ENCODE results near the gene CEP20. TPM values are rescaled to one million over a fixed set of nuclear protein-coding genes. Genes with fewer than 3 reads are reported as not detected.

The CEP20 gene
- total and polyA plus RNA-seq, 2 donors (not counting 1 experiment from before 2014, with no cell fraction given), result 14.2 to 30.2 TPM

GRCh38 chr16:15934991-15935390 lies 46.6 kb upstream of the CEP20 start:
- Histone ChIP-seq H3K27ac (ENCODE audit: low read length in 2 of 2) (no peak overlapping the region), H3K79me2 (ENCODE audit: control insufficient read depth, insufficient read depth, low read length) (no peaks in the 10 kb centered on the region), H3K4me1 (ENCODE audit: control insufficient read depth in 2 of 2, insufficient read depth in 2 of 2, low read length in 2 of 2) (no peaks in the 10 kb centered on the region), H3K4me3 (ENCODE audit: control extremely low read depth in 1 of 5, extremely low read depth in 1 of 5, insufficient read depth in 1 of 5, low read depth in 2 of 5, low read length in 4 of 5) (no peak overlapping the region), H3K36me3 (replicated peaks in 1 of 2; ENCODE audit: control extremely low read depth in 1 of 2, control insufficient read depth in 1 of 2, extremely low read depth in 1 of 2, insufficient read depth in 2 of 2, low read length in 1 of 2) (no peaks in the 10 kb centered on the region), H3K9me3 (ENCODE audit: control extremely low read depth in 1 of 3, control insufficient read depth in 2 of 3, insufficient read depth in 1 of 3, low read length in 2 of 3) (peaks cover 0 to 4% (median 0%) of the 10 kb centered on the region in 3 donors), H3K9ac (ENCODE audit: low read length) (no peak overlapping the region), H3K4me2 (replicated peaks; ENCODE audit: low read depth, low read length, poor library complexity, severe bottlenecking) (no peak overlapping the region), H4K20me1 (ENCODE audit: control insufficient read depth, insufficient read depth, low read length, poor library complexity, severe bottlenecking) (no peaks in the 10 kb centered on the region), H3K27me3 (replicated peaks in 1 of 4; ENCODE audit: control extremely low read depth in 1 of 4, control insufficient read depth in 3 of 4, insufficient read depth in 4 of 4, low read length in 3 of 4) (no peaks in the 10 kb centered on the region), H2AFZ (ENCODE audit: insufficient read depth, low read depth, low read length, poor library complexity, severe bottlenecking) (no peak overlapping the region)
- ATAC-seq (ENCODE audit: low read depth) (no peak), DNase-seq (no peak)
- Mint-ChIP-seq H3K4me3 (no peak overlapping the region), H3K4me1 (peaks cover 1% of the 10 kb centered on the region), H3K9me3 (ENCODE audit: insufficient read depth) (no peaks in the 10 kb centered on the region), H3K27me3 (peaks cover 4% of the 10 kb centered on the region), H3K27ac (no peak overlapping the region)
- TF ChIP-seq CTCF (IDR thresholded peaks at IDR 0.05) (no peak), EZH2 (IDR thresholded peaks at IDR 0.05; ENCODE audit: borderline replicate concordance, insufficient read depth, low read depth, low read length, poor library complexity, severe bottlenecking) (no peak)
- ChIA-PET POLR2A (no interaction called here), CTCF (interaction anchor here (1.0 kb wide), 1 partner anchor 13 kb away, joined by 6 read pairs; no protein-coding TSS in a partner anchor)
- intact Hi-C loops (cut with micrococcal nuclease), result no loop called here

DNA sequence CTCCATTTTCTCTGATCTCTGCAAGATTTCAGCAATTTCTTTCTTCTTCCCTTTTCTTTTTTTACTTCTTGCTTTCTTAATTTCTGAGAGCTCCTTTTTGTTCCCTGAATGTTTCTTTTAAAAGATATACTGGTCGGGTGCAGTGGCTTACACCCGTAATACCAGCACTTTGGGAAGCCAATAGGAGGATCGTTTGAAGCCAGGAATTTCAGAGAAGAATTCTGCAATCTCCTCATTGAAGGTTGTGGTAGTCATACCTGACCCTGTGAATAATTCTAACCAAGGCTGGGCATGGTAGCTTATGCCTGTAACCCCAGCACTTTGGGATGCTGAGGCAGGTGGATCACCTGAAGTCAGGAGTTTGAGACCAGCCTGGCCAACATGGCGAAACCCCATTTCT lies 45.4 kb upstream of the CEP20 start:
- CTCF ChIA-PET, result no interaction called here
- H3K4me2 ChIP-seq (replicated peaks; ENCODE audit: low read depth, low read length, poor library complexity, severe bottlenecking), result no peak overlapping the region

More for the DNA sequence above, 45.4 kb upstream of the CEP20 start:
- intact Hi-C loops (cut with micrococcal nuclease), result no loop called here
- Mint-ChIP-seq H3K4me3 (no peak overlapping the region), H3K9me3 (ENCODE audit: insufficient read depth) (no peaks in the 10 kb centered on the region), H3K27ac (no peak overlapping the region), H3K4me1 (no peaks in the 10 kb centered on the region), H3K27me3 (peaks cover 4% of the 10 kb centered on the region)
- no peak for DNase-seq
- Histone ChIP-seq H3K27ac (ENCODE audit: low read length in 2 of 2) (no peak overlapping the region), H3K9ac (ENCODE audit: low read length) (no peak overlapping the region), H4K20me1 (ENCODE audit: control insufficient read depth, insufficient read depth, low read length, poor library complexity, severe bottlenecking) (no peaks in the 10 kb centered on the region), H3K4me3 (ENCODE audit: control extremely low read depth in 1 of 5, extremely low read depth in 1 of 5, insufficient read depth in 1 of 5, low read depth in 2 of 5, low read length in 4 of 5) (no peak overlapping the region), H3K27me3 (replicated peaks in 1 of 4; ENCODE audit: control extremely low read depth in 1 of 4, control insufficient read depth in 3 of 4, insufficient read depth in 4 of 4, low read length in 3 of 4) (no peaks in the 10 kb centered on the region), H3K4me1 (ENCODE audit: control insufficient read depth in 2 of 2, insufficient read depth in 2 of 2, low read length in 2 of 2) (no peaks in the 10 kb centered on the region), H3K79me2 (ENCODE audit: control insufficient read depth, insufficient read depth, low read length) (no peaks in the 10 kb centered on the region), H2AFZ (ENCODE audit: insufficient read depth, low read depth, low read length, poor library complexity, severe bottlenecking) (no peak overlapping the region), H3K36me3 (replicated peaks in 1 of 2; ENCODE audit: control extremely low read depth in 1 of 2, control insufficient read depth in 1 of 2, extremely low read depth in 1 of 2, insufficient read depth in 2 of 2, low read length in 1 of 2) (no peaks in the 10 kb centered on the region), H3K9me3 (ENCODE audit: control extremely low read depth in 1 of 3, control insufficient read depth in 2 of 3, insufficient read depth in 1 of 3, low read length in 2 of 3) (peaks cover 0 to 4% (median 0%) of the 10 kb centered on the region in 3 donors)
- WGBS (ENCODE audit: insufficient coverage), result 94% methylated on average over 3 of the region's 4 CpGs
- POLR2A ChIA-PET, result no interaction called here
- no peak for TF ChIP-seq CTCF (IDR thresholded peaks at IDR 0.05)
- no peak for ATAC-seq (ENCODE audit: low read depth)

All from B cell (primary cell).